Measurements from ENCODE around the gene TNS1. TPM values are rescaled to one million over a fixed set of nuclear protein-coding genes. Genes with fewer than 3 reads are reported as not detected.

TNS1 gene
- polyA plus RNA-seq, 3 donors, result 0.26 to 1.6 (median 1.5) TPM

GRCh38 chr2:217872319-217872718 lies 130.5 kb downstream of the TNS1 start:
- 60% methylated on average over 1 of the region's 2 CpGs for WGBS (ENCODE audit: insufficient coverage)
- H3K27ac Mint-ChIP-seq, result no peak overlapping the region

GRCh38 chr2:217870528-217871011 lies 132.2 kb downstream of the TNS1 start:
- intact Hi-C loops (cut with micrococcal nuclease), result no loop called here
- no peak overlapping the region for H3K4me3 ChIP-seq (replicated peaks in 1 of 3; ENCODE audit: low read depth in 2 of 3, low read length in 3 of 3)
- Mint-ChIP-seq H3K9me3 (peaks cover 0 to 2% (median 0%) of the 10 kb centered on the region in 7 donors), H3K4me1 (peaks cover 2% of the 10 kb centered on the region), H3K27me3 (ENCODE audit: low read depth in 3 of 3) (no peaks in the 10 kb centered on the region), H3K27ac (no peak overlapping the region), H3K36me3 (peaks cover 15 to 35% of the 10 kb centered on the region in 2 donors), H3K4me3 (no peak overlapping the region)
- H3K36me3 ChIP-seq (replicated peaks in 1 of 2; ENCODE audit: control insufficient read depth in 1 of 2, insufficient read depth in 2 of 2, low read length in 2 of 2), result peaks cover 0 to 5% of the 10 kb centered on the region in 2 donors
- H3K27me3 ChIP-seq (ENCODE audit: control insufficient read depth in 2 of 2, insufficient read depth in 2 of 2, low read length in 2 of 2), result no peaks in the 10 kb centered on the region
- no peaks in the 10 kb centered on the region for H3K79me2 ChIP-seq (ENCODE audit: insufficient read depth, low read length)
- TF ChIP-seq CTCF (IDR thresholded peaks at IDR 0.05), result no peak
- H3K27ac ChIP-seq (ENCODE audit: low read depth in 1 of 2, low read length in 2 of 2), result no peak overlapping the region
- no peak overlapping the region for H2AFZ ChIP-seq (ENCODE audit: insufficient read depth, low read depth, low read length, poor library complexity, severe bottlenecking)
- no peaks in the 10 kb centered on the region for H3K9me3 ChIP-seq (replicated peaks in 1 of 2; ENCODE audit: control insufficient read depth in 1 of 2, insufficient read depth in 1 of 2, low read length in 2 of 2)
- no peaks in the 10 kb centered on the region for H4K20me1 ChIP-seq (ENCODE audit: insufficient read depth, low read length)
- H3K9ac ChIP-seq (ENCODE audit: insufficient read depth, low read length, poor library complexity, severe bottlenecking), result no peak overlapping the region
- no peaks in the 10 kb centered on the region for H3K4me1 ChIP-seq (ENCODE audit: control insufficient read depth in 1 of 2, insufficient read depth in 2 of 2, low read length in 2 of 2)
- DNase-seq, result no peak
- H3K4me2 ChIP-seq (replicated peaks; ENCODE audit: extremely low read depth, low read length, poor library complexity, severe bottlenecking), result no peak overlapping the region
- WGBS (ENCODE audit: insufficient coverage), result 97% methylated on average over 12 of the region's 13 CpGs

More at GRCh38 chr2:217872319-217872718, 130.5 kb downstream of the TNS1 start:
- H3K79me2 ChIP-seq (ENCODE audit: insufficient read depth, low read length), result no peaks in the 10 kb centered on the region
- no peak for DNase-seq
- Mint-ChIP-seq H3K4me3 (no peak overlapping the region), H3K27me3 (ENCODE audit: low read depth in 3 of 3) (no peaks in the 10 kb centered on the region), H3K9me3 (peaks cover 0 to 2% (median 0%) of the 10 kb centered on the region in 7 donors), H3K36me3 (peaks cover 15 to 28% of the 10 kb centered on the region in 2 donors), H3K4me1 (peaks cover 3% of the 10 kb centered on the region)
- no peaks in the 10 kb centered on the region for H3K9me3 ChIP-seq (replicated peaks in 1 of 2; ENCODE audit: control insufficient read depth in 1 of 2, insufficient read depth in 1 of 2, low read length in 2 of 2)
- TF ChIP-seq CTCF (IDR thresholded peaks at IDR 0.05), result no peak
- peaks cover 0 to 5% of the 10 kb centered on the region in 2 donors for H3K36me3 ChIP-seq (replicated peaks in 1 of 2; ENCODE audit: control insufficient read depth in 1 of 2, insufficient read depth in 2 of 2, low read length in 2 of 2)
- H3K9ac ChIP-seq (ENCODE audit: insufficient read depth, low read length, poor library complexity, severe bottlenecking), result no peak overlapping the region
- no peaks in the 10 kb centered on the region for H4K20me1 ChIP-seq (ENCODE audit: insufficient read depth, low read length)
- H3K4me1 ChIP-seq (ENCODE audit: control insufficient read depth in 1 of 2, insufficient read depth in 2 of 2, low read length in 2 of 2), result no peaks in the 10 kb centered on the region
- H2AFZ ChIP-seq (ENCODE audit: insufficient read depth, low read depth, low read length, poor library complexity, severe bottlenecking), result no peak overlapping the region
- no peaks in the 10 kb centered on the region for H3K27me3 ChIP-seq (ENCODE audit: control insufficient read depth in 2 of 2, insufficient read depth in 2 of 2, low read length in 2 of 2)
- no peak overlapping the region for H3K27ac ChIP-seq (ENCODE audit: low read depth in 1 of 2, low read length in 2 of 2)
- H3K4me2 ChIP-seq (replicated peaks; ENCODE audit: extremely low read depth, low read length, poor library complexity, severe bottlenecking), result no peak overlapping the region
- intact Hi-C loops (cut with micrococcal nuclease), result no loop called here
- H3K4me3 ChIP-seq (replicated peaks in 1 of 3; ENCODE audit: low read depth in 2 of 3, low read length in 3 of 3), result no peak overlapping the region

Data from CD14-positive monocyte (primary cell).